D341Med (cell line): ENCODE results near the gene KCNK1.

Experiments used
- DNase-seq: peaks from one replicate; pipeline ENCODE4 v3.0.0; 2012; ENCODE audit warnings: low spot score

The KCNK1 gene

DNA sequence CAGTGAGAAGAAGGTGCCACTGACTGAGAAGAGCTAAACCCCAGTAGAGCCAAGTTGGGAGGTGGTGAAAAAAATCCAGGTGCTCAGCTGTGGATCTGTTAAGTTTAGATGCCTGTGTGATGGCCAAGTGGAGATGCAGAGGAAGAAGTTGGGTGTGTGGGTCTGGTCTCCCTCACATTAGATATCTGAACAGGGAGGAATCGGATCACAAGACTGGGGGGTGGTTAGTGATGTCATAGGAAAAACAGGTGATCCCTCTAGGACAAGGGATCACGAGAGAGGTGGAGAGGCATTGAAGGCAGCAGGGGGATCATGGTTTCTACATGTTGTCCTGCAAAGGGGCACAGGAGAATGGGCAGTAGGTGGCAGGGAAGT, 22.6 kb downstream of the KCNK1 start:
- DNase-seq, result no peak

DNA sequence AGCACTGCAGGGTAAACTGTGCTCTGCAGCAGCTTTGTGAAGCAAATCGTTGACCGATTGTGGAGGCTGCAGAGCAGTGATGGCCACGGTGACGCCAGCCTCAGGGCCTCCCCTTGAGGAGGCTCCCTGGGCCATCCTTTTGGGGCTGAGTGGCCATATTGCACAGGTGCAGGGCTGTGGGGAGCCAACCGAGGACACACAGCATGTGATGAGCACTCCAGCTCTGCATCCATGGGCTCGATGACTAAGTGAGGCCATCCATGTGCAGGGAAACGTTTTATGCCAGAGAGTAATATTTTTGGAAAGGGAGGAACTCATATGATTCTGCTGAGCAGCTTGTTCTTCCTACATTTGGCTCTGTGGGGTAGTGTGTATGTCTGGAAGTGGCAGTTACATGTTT, 24.6 kb downstream of the KCNK1 start:
- DNase-seq, result no peak

DNA sequence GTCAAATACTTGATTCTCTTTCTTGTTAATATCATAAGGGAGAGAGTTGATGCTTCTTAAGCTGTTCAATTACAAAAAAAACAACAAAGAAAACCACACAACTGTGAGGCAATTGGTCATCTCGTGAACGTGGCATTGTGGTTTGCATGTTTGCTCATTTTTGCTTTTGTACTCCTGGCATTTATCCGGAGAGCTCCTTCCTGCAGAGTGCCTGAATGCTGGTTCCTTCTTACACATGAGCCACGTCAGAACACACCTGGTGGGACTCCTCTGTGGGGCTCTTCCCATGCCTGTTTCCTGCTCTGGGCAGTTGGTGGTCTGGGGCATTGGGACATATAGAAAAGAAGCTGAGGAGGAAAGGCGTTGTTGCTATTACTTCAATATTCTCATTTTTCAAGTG, 25.7 kb downstream of the KCNK1 start:
- no peak for DNase-seq

DNA sequence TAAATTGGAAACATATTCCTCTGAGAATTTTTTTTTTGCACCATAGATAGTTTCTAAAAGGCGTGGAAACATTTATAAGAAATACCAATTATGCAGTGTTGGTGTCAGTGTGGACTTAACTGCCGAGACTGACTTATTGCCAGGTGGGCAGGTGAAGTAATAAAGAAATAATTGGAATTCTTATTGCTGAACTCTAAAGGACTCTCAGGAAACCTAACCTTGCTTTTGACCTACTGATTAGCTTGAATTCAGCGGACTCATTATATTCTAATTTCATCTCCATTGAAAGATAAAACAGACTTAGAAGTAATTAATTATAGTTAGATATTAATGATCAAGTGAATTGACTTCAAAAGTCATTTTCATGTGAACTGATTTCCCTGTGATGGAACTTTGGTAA, 26.3 kb downstream of the KCNK1 start:
- no peak for DNase-seq

DNA sequence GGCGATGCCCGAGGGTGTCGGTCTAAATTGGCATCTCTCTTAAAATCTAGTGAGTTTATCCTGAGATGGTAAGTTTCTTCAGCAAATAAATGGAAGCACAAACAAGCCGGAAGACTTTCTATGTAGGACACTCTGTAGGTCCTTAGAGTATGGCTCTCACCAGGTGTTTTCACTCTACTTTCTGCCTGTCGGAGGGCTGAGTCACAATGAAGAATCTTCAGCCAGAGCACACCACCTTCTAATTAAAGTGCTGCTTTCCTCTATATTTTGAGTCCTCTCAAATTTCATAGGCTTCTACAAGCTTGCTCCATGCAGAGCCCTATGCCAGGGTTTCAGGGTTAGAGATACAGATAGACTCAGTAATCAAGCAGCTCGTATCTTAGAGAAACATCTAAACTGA, 27.1 kb downstream of the KCNK1 start:
- no peak for DNase-seq

DNA sequence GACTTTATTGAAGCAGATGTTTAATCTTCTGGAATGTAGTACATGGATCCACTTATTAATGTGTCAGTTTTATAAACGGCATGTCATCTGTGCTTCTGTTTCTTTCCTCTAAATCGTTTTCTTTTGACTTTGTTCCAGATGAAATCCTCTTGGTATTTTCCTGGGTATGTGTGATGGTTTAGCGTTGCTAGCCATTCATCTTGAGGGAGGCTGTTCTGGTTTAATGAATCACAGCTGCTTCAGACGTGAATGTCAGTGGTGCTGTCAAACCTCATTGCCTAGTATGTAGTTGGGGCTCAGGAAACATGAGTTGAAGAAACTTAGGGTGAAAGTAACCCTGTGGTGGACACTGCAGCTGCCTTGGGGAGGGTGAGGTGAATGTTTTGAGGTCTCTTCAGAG, 33.2 kb downstream of the KCNK1 start:
- DNase-seq, result no peak

DNA sequence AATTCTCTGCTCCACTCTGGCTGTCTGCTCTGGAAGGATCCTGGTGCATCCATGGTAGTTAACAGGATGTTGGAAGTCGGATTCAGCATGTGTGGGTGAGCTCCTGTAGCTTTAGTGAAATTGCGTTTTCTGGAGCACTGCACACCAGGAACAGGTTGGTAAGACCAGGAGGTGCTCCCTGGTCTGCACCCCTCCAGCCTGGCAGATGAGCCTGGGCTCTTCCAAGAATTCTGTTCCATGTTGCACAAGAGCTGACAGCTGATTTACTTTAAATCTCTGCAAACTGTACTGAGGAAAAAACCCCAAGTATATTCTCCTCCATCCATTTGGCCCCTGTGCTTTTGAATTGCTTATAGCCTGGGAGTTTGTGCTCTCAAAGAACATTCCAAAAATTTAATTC, 33.7 kb downstream of the KCNK1 start:
- no peak for DNase-seq

DNA sequence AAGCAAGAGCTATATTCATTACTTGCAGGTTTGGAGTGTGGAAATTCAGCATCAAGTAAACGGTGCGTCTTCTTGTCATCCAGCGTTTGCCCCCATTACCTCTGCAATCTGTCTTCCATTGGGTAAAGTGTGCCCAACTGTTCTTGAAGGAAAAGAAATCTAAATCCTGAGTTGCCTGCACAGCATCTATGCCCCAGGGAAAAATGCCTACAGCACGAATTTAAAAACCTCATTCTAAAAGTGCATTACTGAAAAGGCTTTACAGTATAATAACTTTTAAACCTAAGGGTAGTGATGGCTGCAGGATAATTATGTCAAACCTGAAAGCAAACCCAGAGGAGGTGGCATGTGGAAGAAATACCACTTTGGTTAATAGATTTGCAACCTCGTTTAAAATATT, 37.2 kb downstream of the KCNK1 start:
- DNase-seq, result no peak

DNA sequence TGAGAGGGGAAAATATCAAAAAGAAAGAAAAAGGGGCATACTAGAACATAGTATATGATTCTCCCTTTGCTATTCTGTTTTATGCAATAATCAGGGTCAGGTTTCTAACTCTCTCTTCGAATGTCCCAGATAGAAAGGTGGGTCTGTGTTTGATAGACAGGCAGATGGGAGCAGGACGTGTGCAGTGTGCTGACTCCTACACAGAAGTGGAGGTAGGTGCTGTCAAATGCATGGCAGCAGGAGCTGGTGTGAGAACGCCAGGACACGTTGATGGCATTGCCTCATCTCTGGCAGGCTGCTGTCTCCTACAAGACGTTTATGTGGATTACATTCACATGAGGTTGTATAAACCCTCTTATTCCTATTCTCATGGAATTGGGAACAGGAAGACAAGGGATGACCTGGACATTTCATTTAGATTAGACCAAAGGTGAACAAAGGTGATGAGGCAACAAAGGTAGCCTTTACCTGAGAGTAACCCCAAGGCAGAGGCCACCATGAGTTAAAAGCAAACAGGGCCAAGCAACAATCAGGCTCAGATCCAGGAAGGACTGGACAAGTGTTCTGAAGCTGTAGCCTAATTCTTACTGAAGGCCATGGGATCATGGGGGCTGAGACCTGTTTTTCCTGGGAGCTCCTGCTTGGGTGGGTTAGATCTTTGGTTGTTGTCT, 37.8 kb downstream of the KCNK1 start:
- DNase-seq, result no peak

DNA sequence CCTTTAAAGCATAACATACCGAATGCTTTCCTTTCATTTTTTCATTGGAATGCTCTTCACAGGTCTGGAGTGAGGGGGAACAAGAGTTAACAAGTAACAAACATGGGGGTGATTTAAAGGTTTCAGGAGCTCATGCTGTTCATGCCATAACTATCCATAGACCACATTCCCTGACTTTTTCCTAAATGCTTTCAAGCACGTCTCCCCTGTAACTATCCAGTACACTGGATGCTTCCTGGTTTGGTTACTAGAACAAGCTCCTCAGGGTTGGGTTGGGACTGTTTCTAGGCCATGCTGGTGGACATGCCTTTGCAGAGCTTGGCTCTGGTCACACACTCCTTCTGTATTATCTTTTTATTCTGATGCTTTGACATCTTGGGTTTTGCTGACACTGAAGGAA, 38.6 kb downstream of the KCNK1 start:
- DNase-seq, result no peak

DNA sequence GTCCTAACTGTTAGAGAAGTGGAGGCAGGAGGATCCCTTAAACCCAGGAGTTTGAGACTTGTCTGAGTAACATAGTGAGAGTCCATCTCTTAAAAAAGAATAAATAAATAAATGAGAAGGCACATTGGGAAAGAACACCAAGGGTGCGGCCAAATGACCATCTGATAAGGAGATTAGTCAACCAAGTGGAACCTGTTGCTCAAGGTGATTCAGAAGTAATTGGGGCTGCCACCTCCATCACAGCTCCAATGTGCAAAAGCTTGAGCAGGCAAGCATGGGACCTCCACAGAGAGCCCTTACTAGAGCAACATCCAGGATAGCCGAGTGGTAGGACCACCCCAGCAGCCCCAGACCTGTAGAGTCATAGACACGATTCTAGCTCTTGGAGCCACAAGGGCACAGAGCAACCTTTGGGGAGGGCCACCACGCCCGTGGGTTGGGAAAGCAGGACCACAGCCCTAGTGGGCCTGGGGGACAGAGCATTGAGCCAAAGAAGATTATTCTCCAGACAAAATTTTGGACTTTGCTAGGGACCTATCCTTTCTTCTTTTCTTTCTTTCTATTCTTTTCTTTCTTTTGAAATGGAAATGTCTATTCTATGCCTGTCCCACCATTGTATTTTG, 40.9 kb downstream of the KCNK1 start:
- no peak for DNase-seq

DNA sequence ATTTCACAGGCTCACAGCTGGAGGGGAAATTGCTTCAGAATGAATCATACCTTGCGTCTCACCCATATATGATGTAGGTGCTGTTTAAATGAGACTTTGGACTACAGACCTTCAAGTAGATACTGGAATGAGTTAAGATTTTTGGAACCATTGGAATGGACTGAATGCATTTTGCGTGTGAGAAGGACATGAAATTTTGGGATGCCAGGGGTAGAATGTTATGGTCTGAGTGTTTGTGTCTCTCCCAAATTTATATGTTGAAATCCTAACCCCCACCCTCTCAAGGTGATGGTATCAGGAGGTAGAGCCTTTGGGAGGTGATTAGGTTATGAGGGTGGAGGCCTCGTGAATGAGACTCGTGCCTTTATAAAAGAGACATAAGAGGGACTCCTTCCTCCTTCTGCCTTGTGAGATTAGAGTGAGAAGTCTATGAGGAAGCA, 41.4 kb downstream of the KCNK1 start:
- DNase-seq, result no peak

DNA sequence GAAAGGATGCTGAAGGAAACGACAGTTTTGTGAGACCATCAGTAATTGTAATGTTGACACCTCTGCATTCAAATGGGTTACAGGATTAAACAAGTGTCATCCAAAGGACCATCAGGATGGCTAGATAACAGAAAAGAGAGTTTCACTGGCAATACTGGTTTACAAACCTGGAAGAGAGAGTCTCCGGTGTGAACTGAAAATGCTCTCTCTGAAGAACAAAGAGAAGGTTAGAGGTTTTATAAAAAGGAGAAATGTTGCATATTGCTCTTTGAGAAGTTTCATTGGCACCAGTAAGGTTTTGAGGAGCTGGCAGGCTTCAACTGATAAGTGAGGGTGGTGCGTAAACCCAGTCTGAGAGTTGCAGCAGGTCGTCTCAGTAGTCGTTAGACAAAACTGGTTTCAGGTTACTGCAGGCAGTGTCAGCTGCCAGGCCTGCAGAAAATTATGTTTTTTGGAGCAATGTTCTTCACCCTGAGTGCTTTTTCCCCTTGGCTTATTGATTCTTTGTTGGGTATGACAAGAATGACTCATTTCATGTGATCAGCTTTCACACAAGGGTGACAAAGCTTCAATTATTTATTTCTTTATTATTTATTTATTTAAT, 42.2 kb downstream of the KCNK1 start:
- no peak for DNase-seq

DNA sequence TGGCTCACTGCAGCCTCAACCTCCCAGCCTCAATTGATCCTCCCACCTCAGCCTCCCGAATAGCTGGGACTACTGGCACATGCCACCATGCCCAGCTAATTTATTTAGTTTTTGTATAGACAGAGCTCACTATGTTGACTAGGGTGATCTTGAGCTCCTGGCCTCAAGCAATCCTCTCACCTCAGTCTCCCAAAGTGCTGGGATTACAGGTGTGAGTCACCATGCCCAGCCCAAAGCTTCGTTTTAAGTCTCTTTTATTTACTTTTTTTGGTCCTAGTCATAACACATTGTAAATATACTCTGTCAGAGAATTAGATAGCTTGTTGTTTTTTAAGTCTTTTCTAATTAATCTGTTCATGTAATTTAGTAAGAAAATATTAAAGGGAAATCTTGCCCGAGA, 42.8 kb downstream of the KCNK1 start:
- no peak for DNase-seq

DNA sequence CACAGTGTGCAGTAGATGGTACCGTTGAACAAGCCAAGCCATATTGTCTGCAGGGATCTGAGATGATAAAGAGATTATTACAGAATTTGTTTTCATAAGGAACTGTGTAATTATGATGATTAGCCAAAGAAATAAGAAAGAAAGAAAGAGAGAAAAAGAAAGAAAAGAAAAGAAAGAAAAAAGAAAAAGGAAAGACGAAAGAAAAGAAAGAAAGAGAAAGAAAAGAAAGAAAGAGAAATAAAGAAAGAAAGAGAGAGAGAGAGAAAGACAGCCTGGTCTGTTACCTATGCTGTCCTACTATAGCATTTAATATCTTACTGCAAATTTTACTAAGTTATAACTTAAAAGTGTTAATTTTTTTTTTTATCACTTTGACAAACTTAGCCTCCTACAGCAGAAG, 43.6 kb downstream of the KCNK1 start:
- DNase-seq, result no peak

DNA sequence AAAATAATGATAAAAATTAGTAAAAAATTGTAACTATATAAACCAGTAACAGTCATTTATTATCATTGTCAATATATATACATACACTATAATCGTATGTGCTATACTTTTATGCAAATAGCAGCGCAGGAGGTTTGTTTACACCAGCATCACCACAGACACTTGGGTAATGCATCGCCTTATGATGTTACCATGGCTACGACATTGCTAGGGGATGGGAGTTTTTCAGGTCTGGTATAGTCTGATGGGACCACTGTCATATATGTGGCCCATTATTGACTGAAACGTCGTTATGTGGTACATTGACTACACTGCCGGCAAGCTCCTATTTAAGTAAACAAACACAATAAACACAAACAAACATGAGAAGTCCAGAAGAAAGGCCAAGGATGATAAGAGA, 45.6 kb downstream of the KCNK1 start:
- no peak for DNase-seq

DNA sequence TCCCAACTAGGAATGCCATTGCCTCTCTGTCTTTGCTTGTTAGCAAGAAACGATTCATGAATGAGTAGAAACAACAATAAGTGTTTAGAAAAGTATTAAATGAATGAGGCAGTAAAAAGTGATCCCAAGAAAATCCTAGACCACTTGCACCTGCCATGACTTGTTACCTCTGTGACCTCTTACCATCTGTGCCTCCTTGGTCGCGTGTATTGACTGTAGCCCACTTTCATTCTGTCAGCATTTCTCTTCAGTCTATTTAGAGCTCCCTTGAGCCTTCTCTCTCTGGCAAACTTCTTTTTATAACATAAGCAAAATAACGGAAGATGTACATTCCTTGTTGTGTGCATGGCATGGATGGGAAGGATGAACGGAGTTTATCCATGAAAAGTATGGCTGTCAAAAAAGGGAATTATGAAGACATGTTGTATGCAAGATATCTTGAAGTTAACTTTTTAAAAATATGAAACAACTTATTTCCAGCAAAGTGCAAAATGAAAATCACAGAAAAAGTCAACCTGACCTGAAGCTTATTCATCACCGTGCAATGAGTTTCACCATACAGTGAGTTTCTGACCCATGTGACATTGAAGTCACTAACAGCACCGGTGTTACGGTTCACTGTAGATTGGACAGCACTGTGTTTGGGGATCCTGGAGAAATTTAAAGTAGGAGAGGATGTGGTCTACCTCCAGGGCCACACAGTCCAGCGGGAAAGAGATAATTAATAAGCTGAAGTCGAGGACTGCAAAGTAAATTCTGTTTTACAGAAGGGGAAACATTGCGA, 47.7 kb downstream of the KCNK1 start:
- no peak for DNase-seq

DNA sequence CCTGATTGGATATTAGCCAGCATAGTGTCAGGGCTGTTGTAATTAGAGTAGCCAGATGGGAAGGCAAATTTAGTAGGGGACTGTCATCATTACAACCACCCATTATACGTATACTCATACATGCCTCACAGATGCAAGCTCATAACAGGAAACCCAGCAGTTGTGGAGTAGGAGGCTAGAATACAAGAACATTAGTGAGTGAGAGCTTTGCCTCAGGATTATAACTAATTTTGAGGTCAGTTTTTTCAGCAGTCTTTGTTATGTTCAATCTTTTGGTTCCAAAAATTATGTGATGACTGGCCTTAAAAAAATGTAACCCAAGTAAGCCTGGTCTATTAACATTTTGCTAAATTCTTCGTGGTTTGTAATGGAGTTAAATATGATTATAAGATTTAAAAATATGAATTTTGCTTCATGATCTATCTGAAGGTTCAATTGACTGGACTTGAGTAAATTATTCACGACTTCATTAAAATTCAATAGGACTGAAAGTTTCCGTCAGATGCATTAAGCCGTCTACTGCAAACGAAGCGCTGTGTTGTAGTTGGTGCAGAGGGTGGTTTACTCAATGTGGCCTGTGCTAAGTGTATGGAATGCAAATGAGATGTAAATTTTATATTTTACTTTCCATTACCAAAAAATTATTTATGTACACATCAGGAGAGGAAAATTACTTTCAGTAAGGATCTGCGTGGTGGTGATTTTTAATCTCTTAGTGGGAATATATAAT, 48.8 kb downstream of the KCNK1 start:
- DNase-seq, result no peak

DNA sequence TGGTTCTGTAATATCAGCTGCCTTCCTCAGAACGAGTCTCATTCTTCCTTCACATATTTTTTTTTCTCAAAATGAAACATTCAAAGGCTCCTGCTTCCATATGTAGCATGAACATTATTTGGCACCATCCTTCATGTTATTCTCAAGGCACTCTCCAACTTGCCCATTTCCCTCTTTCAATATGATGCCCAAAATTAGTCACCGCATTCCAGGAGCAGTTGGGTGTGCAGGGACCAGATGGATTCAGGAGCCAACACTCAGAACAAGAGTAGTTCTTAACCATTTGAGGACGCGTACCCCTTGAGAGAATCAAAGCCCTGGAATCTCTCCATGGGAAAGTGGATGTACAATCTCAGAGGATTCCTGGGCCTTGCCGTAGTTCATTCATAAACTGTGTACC, 50.3 kb downstream of the KCNK1 start:
- no peak for DNase-seq

DNA sequence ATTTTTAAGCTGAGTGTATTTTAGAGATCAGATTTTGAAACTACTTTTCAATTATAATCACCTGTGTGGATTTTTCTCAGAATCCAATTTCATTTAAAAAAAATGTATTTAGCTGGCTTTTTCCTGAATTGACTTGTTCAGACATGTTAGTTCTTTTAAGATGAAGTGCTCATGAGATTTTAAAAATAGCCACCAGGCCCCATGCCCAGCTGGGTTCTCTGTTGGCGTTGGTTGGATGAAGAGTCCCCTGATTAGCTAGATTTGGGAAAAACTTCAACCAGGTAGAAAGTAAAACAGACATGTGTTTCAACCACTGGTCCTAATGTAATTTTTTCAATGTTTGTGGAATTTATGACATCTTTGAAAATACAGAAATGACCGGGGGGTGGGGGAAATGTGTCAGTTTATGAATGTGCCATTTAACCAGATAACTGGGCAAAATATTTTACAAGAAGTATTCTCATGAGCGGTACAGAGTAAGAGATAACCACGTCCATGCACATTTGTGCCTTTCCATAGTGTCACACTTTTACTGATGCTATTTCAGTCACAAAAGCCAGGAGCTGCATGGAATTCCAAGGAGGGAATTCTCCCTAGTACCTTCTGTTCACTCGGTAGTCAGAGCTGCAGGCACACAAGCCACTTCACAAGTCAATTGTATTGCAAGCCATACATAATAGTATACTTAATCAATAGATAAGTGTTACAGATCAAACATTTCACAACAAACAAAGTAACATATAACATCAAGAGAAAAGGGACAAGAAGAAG, 51.1 kb downstream of the KCNK1 start:
- DNase-seq, result no peak

DNA sequence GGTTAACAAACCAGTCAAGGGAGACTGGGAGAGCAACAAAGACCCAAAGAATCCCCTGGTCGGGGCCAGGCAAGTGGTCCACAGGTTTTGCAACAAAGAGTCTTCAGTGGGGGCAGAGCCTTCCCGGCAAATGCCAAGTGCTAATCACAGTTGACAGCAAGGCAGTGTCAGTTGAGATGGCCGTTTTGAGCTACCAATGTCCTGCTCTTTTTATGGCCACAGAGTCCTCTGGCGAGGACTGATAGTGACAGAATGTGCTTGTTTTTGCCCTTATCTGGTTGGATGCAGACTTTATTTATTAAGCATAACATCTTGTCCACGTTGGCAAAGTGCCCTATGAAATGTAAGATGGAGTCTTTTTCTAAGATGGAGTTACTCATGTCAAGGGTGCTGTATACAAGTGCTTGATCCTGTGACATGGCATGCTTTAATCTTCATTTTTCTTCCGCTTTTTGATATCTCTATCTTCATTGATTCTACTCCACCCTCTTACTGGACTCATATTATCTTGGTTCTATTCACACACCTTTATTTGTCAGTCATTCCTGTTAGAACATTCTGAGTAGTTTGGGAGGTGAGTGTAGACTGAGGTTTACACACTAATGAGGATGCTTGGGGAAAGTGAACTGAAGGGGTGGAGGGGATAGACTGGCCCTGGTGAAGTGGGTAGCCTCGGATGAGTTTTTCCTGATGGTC, 51.8 kb downstream of the KCNK1 start:
- no peak for DNase-seq
